GM12892 (cell line): Measurements from ENCODE around the gene NKD1.

ENCODE experiments used
- POLR2A ChIP-seq: IDR thresholded peaks from 2 replicates; pipeline ENCODE4 v1.6.1; 2011; ENCODE audit warnings: low read depth, low read length, control low read depth
- POLR2AphosphoS5 ChIP-seq: IDR thresholded peaks from 2 replicates; pipeline ENCODE4 v1.6.1; 2011; ENCODE audit warnings: low read depth, low read length, control low read depth
- TAF1 ChIP-seq: IDR thresholded peaks from 2 replicates; pipeline ENCODE4 v1.6.1; 2011; ENCODE audit warnings: low read depth, mild to moderate bottlenecking, control low read depth, low read length, borderline replicate concordance

GRCh38 chr16:50683689-50684374, 135.6 kb downstream of the NKD1 start:
- peak; percentile 64 for TF ChIP-seq POLR2A
- peak; percentile 48; the same call in 1 of the 2 replicates for TF ChIP-seq POLR2AphosphoS5
- TF ChIP-seq TAF1, result 0 out of 2 replicates have a peak, but pooled peaks have one; percentile 24
